ENCODE results near the gene LCOR. TPM values are rescaled to one million over a fixed set of nuclear protein-coding genes. Genes with fewer than 3 reads are reported as not detected.

Gene LCOR
- total and polyA plus RNA-seq, 2 of the 4 experiments (the other 2 are of a cell fraction), result 3.7 to 36.9 TPM

- Histone ChIP-seq H3K9me3 (ENCODE audit: control insufficient read depth, insufficient read depth, low read length) (no peaks in the 10 kb centered on the region), H3K14ac (replicated peaks; ENCODE audit: low read depth, low read length) (0 out of 2 replicates have a peak overlapping the region, but pooled peaks have one; percentile 72), H2BK5ac (ENCODE audit: low read depth, low read length, poor library complexity, severe bottlenecking) (no peak overlapping the region), H3K4me2 (ENCODE audit: low read depth, low read length) (no peak overlapping the region), H2BK20ac (ENCODE audit: low read depth, low read length) (no peak overlapping the region), H2AK5ac (ENCODE audit: low read depth, low read length) (no peak overlapping the region), H3K36me3 (ENCODE audit: control insufficient read depth, insufficient read depth, low read length) (peaks cover 12% of the 10 kb centered on the region), H3K9ac (ENCODE audit: low read depth, low read length) (no peak overlapping the region), H4K5ac (ENCODE audit: low read depth, low read length) (no peak overlapping the region), H3K4ac (ENCODE audit: low read depth, low read length) (peak overlapping the region; percentile 76), H3K27me3 (ENCODE audit: control insufficient read depth, insufficient read depth, low read length) (no peaks in the 10 kb centered on the region), H3K4me1 (ENCODE audit: control insufficient read depth, insufficient read depth, low read length) (peaks cover 9% of the 10 kb centered on the region), H3K9me1 (ENCODE audit: insufficient read depth, low read length) (peaks cover 3% of the 10 kb centered on the region), H3K79me1 (ENCODE audit: low read depth in 1 of 2, low read length in 2 of 2) (peaks cover 21 to 47% of the 10 kb centered on the region in 2 experiments), H4K20me1 (ENCODE audit: insufficient read depth, low read length) (peaks cover 7% of the 10 kb centered on the region; the same call in 1 of the 2 replicates), H3K56ac (ENCODE audit: extremely low read depth, insufficient read depth, low read length) (no peak overlapping the region), H3K23ac (ENCODE audit: low read depth, low read length) (peak overlapping the region; percentile 44; the same call in 1 of the 2 replicates), H4K8ac (ENCODE audit: low read depth in 2 of 2, low read length in 2 of 2) (no peak overlapping the region), H2BK15ac (ENCODE audit: low read depth, low read length) (no peak overlapping the region), H4K91ac (ENCODE audit: insufficient read depth, low read depth, low read length) (no peak overlapping the region), H3K18ac (ENCODE audit: low read depth, low read length) (no peak overlapping the region), H2AK9ac (replicated peaks; ENCODE audit: low read depth, low read length, poor library complexity) (no peak overlapping the region), H2AFZ (replicated peaks; ENCODE audit: low read length, poor library complexity) (no peak overlapping the region), H3K27ac (ENCODE audit: insufficient read depth, low read length) (no peak overlapping the region), H2BK120ac (ENCODE audit: low read depth, low read length) (no peak overlapping the region), H3K4me3 (ENCODE audit: insufficient read depth, low read depth, low read length) (no peak overlapping the region)
- WGBS, 2 experiments (ENCODE audit: extremely low coverage in 2 of 2, insufficient read length in 1 of 2), result no CpG with 5 or more reads among the region's 1 CpG
- POLR2A ChIA-PET (ENCODE audit: unreplicated experiment), result no interaction called here
- dilution Hi-C loops (cut with HindIII; ENCODE audit: low sequenced_read_pairs, unreplicated experiment), result no loop called here
- TF ChIP-seq BHLHE40 (IDR thresholded peaks at IDR 0.05; ENCODE audit: low read depth, low read length) (no peak), FOS (IDR thresholded peaks at IDR 0.05; ENCODE audit: low read depth, low read length) (no peak), RCOR1 (IDR thresholded peaks at IDR 0.05; ENCODE audit: insufficient replicate concordance, low read length) (no peak), CHD1 (IDR thresholded peaks at IDR 0.05; ENCODE audit: low read depth, low read length) (no peak), MAFK (IDR thresholded peaks at IDR 0.05; ENCODE audit: low read depth, low read length) (no peak), NFE2L2 (IDR thresholded peaks at IDR 0.05; ENCODE audit: low read depth, low read length) (no peak), MAZ (IDR thresholded peaks at IDR 0.05; ENCODE audit: borderline replicate concordance, low read depth, low read length) (no peak), POLR2A (IDR thresholded peaks at IDR 0.05; ENCODE audit: low read depth, low read length) (no peak), MXI1 (IDR thresholded peaks at IDR 0.05; ENCODE audit: borderline replicate concordance, low read depth, low read length) (no peak), SMC3 (IDR thresholded peaks at IDR 0.05; ENCODE audit: low read depth, low read length) (no peak), RAD21 (IDR thresholded peaks at IDR 0.05; ENCODE audit: low read length) (no peak), CEBPB (IDR thresholded peaks at IDR 0.05; ENCODE audit: low read depth, low read length) (no peak)
- TF ChIP-seq, protein P1, sequence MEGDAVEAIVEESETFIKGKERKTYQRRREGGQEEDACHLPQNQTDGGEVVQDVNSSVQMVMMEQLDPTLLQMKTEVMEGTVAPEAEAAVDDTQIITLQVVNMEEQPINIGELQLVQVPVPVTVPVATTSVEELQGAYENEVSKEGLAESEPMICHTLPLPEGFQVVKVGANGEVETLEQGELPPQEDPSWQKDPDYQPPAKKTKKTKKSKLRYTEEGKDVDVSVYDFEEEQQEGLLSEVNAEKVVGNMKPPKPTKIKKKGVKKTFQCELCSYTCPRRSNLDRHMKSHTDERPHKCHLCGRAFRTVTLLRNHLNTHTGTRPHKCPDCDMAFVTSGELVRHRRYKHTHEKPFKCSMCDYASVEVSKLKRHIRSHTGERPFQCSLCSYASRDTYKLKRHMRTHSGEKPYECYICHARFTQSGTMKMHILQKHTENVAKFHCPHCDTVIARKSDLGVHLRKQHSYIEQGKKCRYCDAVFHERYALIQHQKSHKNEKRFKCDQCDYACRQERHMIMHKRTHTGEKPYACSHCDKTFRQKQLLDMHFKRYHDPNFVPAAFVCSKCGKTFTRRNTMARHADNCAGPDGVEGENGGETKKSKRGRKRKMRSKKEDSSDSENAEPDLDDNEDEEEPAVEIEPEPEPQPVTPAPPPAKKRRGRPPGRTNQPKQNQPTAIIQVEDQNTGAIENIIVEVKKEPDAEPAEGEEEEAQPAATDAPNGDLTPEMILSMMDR (conservative IDR thresholded peaks at IDR 0.05; ENCODE audit: low read depth, low read length), result no peak
- TF ChIP-seq, protein P2, sequence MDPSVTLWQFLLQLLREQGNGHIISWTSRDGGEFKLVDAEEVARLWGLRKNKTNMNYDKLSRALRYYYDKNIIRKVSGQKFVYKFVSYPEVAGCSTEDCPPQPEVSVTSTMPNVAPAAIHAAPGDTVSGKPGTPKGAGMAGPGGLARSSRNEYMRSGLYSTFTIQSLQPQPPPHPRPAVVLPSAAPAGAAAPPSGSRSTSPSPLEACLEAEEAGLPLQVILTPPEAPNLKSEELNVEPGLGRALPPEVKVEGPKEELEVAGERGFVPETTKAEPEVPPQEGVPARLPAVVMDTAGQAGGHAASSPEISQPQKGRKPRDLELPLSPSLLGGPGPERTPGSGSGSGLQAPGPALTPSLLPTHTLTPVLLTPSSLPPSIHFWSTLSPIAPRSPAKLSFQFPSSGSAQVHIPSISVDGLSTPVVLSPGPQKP (IDR thresholded peaks at IDR 0.05; ENCODE audit: borderline replicate concordance, low read depth, low read length), result no peak
- BruUV-seq (replicated peaks), result no TSS peak
- peak; percentile 26 for DNase-seq
- intact Hi-C loops (cut with micrococcal nuclease), result loop anchor here (5.0 kb wide), 2 partner anchors 107 to 117 kb away; no protein-coding TSS in a partner anchor
- CTCF ChIA-PET, result no interaction called here
- no peak for ATAC-seq (ENCODE audit: low read depth)
- in situ Hi-C loops (cut with MboI; ENCODE audit: low sequenced_read_pairs), result no loop called here
Observed at GRCh38 chr10:96959733-96960132, 127.6 kb downstream of the LCOR start.

Measured in IMR-90 (cell line).